HepG2 (cell line): ENCODE measurements around the gene IGDCC3. TPM values are rescaled to one million over a fixed set of nuclear protein-coding genes. Genes with fewer than 3 reads are reported as not detected.

Experiments used
- ATF4 ChIP-seq, 2 experiments: fragments of 450-650 bp in 1 of 2; sonication (generic) in 1 of 2; formaldehyde crosslinking; IDR thresholded peaks; 2 replicates each; pipeline versions ENCODE4 v1.5.0 to v1.8.0; 2020 to 2022; ENCODE audit warnings: mild to moderate bottlenecking in 1 of 2, missing genetic modification reagents in 1 of 2
- BATF2 ChIP-seq: sonication (generic); formaldehyde crosslinking; IDR thresholded peaks from 2 replicates; pipeline ENCODE4 v1.8.0; 2022; ENCODE audit warnings: mild to moderate bottlenecking, missing genetic modification reagents, moderate library complexity
- HNF1B ChIP-seq: sonication (generic); formaldehyde crosslinking; IDR thresholded peaks from 2 replicates; pipeline ENCODE4 v1.5.1; 2020; ENCODE audit warnings: mild to moderate bottlenecking, moderate library complexity, missing genetic modification reagents
- HNF4G ChIP-seq, 2 experiments: sonication (generic) in 1 of 2; formaldehyde crosslinking in 1 of 2; IDR thresholded peaks; 2 replicates each; pipeline versions ENCODE4 v1.4.0 to v1.6.1; 2011 to 2020; ENCODE audit warnings: borderline replicate concordance in 2 of 2, low read depth in 2 of 2, mild to moderate bottlenecking in 2 of 2, low read length in 1 of 2, missing genetic modification reagents in 1 of 2, moderate library complexity in 1 of 2
- ISL2 ChIP-seq: sonication (generic); formaldehyde crosslinking; IDR thresholded peaks from 2 replicates; pipeline ENCODE4 v1.5.0; 2020; ENCODE audit warnings: missing genetic modification reagents
- MAX ChIP-seq: IDR thresholded peaks from 2 replicates; pipeline ENCODE4 v1.6.1; 2012; ENCODE audit warnings: inconsistent platforms
- NR2F2 ChIP-seq: IDR thresholded peaks from 2 replicates; pipeline ENCODE4 v1.6.1; 2012; ENCODE audit warnings: low read depth, inconsistent platforms, borderline replicate concordance
- PAWR ChIP-seq: sonication (generic); formaldehyde crosslinking; IDR thresholded peaks from 2 replicates; pipeline ENCODE4 v1.4.0; 2020; ENCODE audit warnings: missing genetic modification reagents, mild to moderate bottlenecking, borderline replicate concordance
- PBX2 ChIP-seq: IDR thresholded peaks from 2 replicates; pipeline ENCODE4 v1.6.1; 2016; ENCODE audit warnings: control low read depth
- TBX2 ChIP-seq: sonication (generic); formaldehyde crosslinking; IDR thresholded peaks from 2 replicates; pipeline ENCODE4 v1.5.0; 2020; ENCODE audit warnings: missing genetic modification reagents, mild to moderate bottlenecking, borderline replicate concordance
- ZNF142 ChIP-seq: sonication (generic); formaldehyde crosslinking; IDR thresholded peaks from 2 replicates; pipeline ENCODE4 v1.4.0; 2020; ENCODE audit warnings: missing genetic modification reagents
- ZNF260 ChIP-seq: sonication (generic); formaldehyde crosslinking; IDR thresholded peaks from 2 replicates; pipeline ENCODE4 v1.4.0; 2020; ENCODE audit warnings: missing genetic modification reagents, low read depth, mild to moderate bottlenecking, borderline replicate concordance
- ZNF589 ChIP-seq: sonication (generic); formaldehyde crosslinking; conservative IDR thresholded peaks from 2 replicates; pipeline ENCODE4 v1.8.0; 2022; ENCODE audit warnings: mild to moderate bottlenecking, moderate library complexity, missing genetic modification reagents
- ZNF770 ChIP-seq: sonication (generic); formaldehyde crosslinking; IDR thresholded peaks from 2 replicates; pipeline ENCODE4 v1.5.0; 2020; ENCODE audit warnings: mild to moderate bottlenecking, missing genetic modification reagents
- ZNF773 ChIP-seq: sonication (generic); formaldehyde crosslinking; IDR thresholded peaks from 2 replicates; pipeline ENCODE4 v1.4.0; 2020; ENCODE audit warnings: missing genetic modification reagents, borderline replicate concordance
- polyA plus RNA-seq, 8 experiments: library from polyadenylated mRNA; depleted of rRNA in 3 of 8; stranded (reverse) in 7 of 8; unstranded in 1 of 8; fragments of >200 nt; fragmentation: Illumina TruSeq in 4 of 8; extraction: Trizol in 4 of 8; gene quantifications; 2 replicates each; pipeline versions ENCODE4 v1.2.1 to v1.2.3, GENCODE V29; 2011 to 2016; ENCODE audit warnings: low read depth in 4 of 8, missing spikeins in 1 of 8, mixed read lengths in 1 of 8; ENCODE audit not compliant: insufficient read depth in 1 of 8
- total RNA-seq, 5 experiments: library from RNA; depleted of rRNA; stranded (reverse); fragments of >200 nt; fragmentation: Illumina TruSeq; extraction: Trizol; gene quantifications; 2 replicates each; pipeline ENCODE4 v1.2.3, GENCODE V29; 2016; ENCODE audit warnings: low read depth in 1 of 5

The IGDCC3 gene
- total and polyA plus RNA-seq, 2 of the 13 experiments (the other 11 are each of a cell fraction or from before 2014, with no cell fraction given) = 30.1 to 51.8 TPM

GRCh38 chr15:65312400-65312916 is 65.3 kb downstream of the IGDCC3 start (continued):
- TF ChIP-seq ZNF142 (CRISPR knock-in tag) = no peak
- TF ChIP-seq ZNF589 (CRISPR knock-in tag) = no peak
- no peak for TF ChIP-seq ZNF773 (CRISPR knock-in tag)
- TF ChIP-seq ZNF770 (CRISPR knock-in tag) = no peak
- peak; percentile 53 for TF ChIP-seq TBX2 (CRISPR knock-in tag)
- TF ChIP-seq BATF2 (CRISPR knock-in tag) = no peak
- no peak for TF ChIP-seq ZNF260 (CRISPR knock-in tag)
- TF ChIP-seq HNF4G (IDR thresholded peaks at IDR 0.05; ENCODE audit: borderline replicate concordance, low read depth, low read length) = peak; percentile 61; the same call in 1 of the 2 replicates
- no peak for TF ChIP-seq HNF4G (CRISPR knock-in tag; IDR thresholded peaks at IDR 0.05; ENCODE audit: borderline replicate concordance, low read depth)
- 0 out of 4 replicates have a peak, but pooled peaks of 1 of the 2 experiments have one; percentile 24 for TF ChIP-seq ATF4 (CRISPR knock-in tag; IDR thresholded peaks at IDR 0.05)
- no peak for TF ChIP-seq MAX
- peak; percentile 93 for TF ChIP-seq NR2F2
- no peak for TF ChIP-seq PAWR (CRISPR knock-in tag)
- peak; percentile 29; the same call in 1 of the 2 replicates for TF ChIP-seq HNF1B (CRISPR knock-in tag)
- no peak for TF ChIP-seq PBX2 (CRISPR knock-in tag)
- TF ChIP-seq ISL2 = peak; percentile 71; the same call in 1 of the 2 replicates
